ENCODE data around the gene TAF7.
A peak's percentile ranks its signal among the peaks of the same experiment; 100 is the strongest.

Gene TAF7

GRCh38 chr5:141320225-141321169 lies at the start of gene TAF7:
TSS of gene TAF7 (minus strand) at chr5:141320784. CDS start at chr5:141320044, 740 bp downstream.
- Histone ChIP-seq H3K36me3 (ENCODE audit: insufficient read depth, low read length) (peaks cover 39% of the 10 kb centered on the region), H3K4me3 (ENCODE audit: low read depth, low read length) (peak within 1 kb of the TSS; percentile 89), H3K79me2 (ENCODE audit: control insufficient read depth, insufficient read depth, low read length, unreplicated experiment) (peaks cover 37% of the 10 kb centered on the region)

GRCh38 chr5:141366016-141366896 lies 45.7 kb upstream of the TAF7 start:
- no peaks in the 10 kb centered on the region for H3K79me2 ChIP-seq (ENCODE audit: control insufficient read depth, insufficient read depth, low read length, unreplicated experiment)
- H3K4me3 ChIP-seq (ENCODE audit: low read depth, low read length), result no peak overlapping the region
- H3K4me1 ChIP-seq (ENCODE audit: control insufficient read depth, insufficient read depth, low read length, unreplicated experiment), result no peaks in the 10 kb centered on the region
- no peaks in the 10 kb centered on the region for H3K36me3 ChIP-seq (ENCODE audit: insufficient read depth, low read length)
- H3K27me3 ChIP-seq (ENCODE audit: insufficient read depth, low read length), result peaks cover 88% of the 10 kb centered on the region
- no peak overlapping the region for H2AFZ ChIP-seq (ENCODE audit: low read length, unreplicated experiment)
- H3K27ac ChIP-seq (ENCODE audit: low read depth, low read length), result no peak overlapping the region

More at GRCh38 chr5:141320225-141321169, at the start of gene TAF7:
- Histone ChIP-seq H3K4me1 (ENCODE audit: control insufficient read depth, insufficient read depth, low read length, unreplicated experiment) (no peaks in the 10 kb centered on the region), H2AFZ (ENCODE audit: low read length, unreplicated experiment) (peak within 1 kb of the TSS; percentile 79), H3K27me3 (ENCODE audit: insufficient read depth, low read length) (no peaks in the 10 kb centered on the region), H3K27ac (ENCODE audit: low read depth, low read length) (peak within 1 kb of the TSS; percentile 94)

GRCh38 chr5:141363952-141364660 lies 43.5 kb upstream of the TAF7 start, which contains the start of gene PCDHGA5:
TSS of gene PCDHGA5 (plus strand) at chr5:141364162. CDS start at chr5:141364331, 169 bp downstream.
- no peaks in the 10 kb centered on the region for H3K79me2 ChIP-seq (ENCODE audit: control insufficient read depth, insufficient read depth, low read length, unreplicated experiment)
- no peaks in the 10 kb centered on the region for H3K36me3 ChIP-seq (ENCODE audit: insufficient read depth, low read length)
- no peaks in the 10 kb centered on the region for H3K4me1 ChIP-seq (ENCODE audit: control insufficient read depth, insufficient read depth, low read length, unreplicated experiment)
- no peak within 1 kb of the TSS for H2AFZ ChIP-seq (ENCODE audit: low read length, unreplicated experiment)
- no peak within 1 kb of the TSS for H3K27ac ChIP-seq (ENCODE audit: low read depth, low read length)
- peaks cover 88% of the 10 kb centered on the region for H3K27me3 ChIP-seq (ENCODE audit: insufficient read depth, low read length)
- H3K4me3 ChIP-seq (ENCODE audit: low read depth, low read length), result peak within 1 kb of the TSS; percentile 48; the same call in 1 of the 2 replicates

GRCh38 chr5:141362719-141363118 lies 42.1 kb upstream of the TAF7 start:
- no peak overlapping the region for H3K27ac ChIP-seq (ENCODE audit: low read depth, low read length)
- no peaks in the 10 kb centered on the region for H3K4me1 ChIP-seq (ENCODE audit: control insufficient read depth, insufficient read depth, low read length, unreplicated experiment)
- no peak overlapping the region for H2AFZ ChIP-seq (ENCODE audit: low read length, unreplicated experiment)
- peaks cover 88% of the 10 kb centered on the region for H3K27me3 ChIP-seq (ENCODE audit: insufficient read depth, low read length)
- no peaks in the 10 kb centered on the region for H3K79me2 ChIP-seq (ENCODE audit: control insufficient read depth, insufficient read depth, low read length, unreplicated experiment)
- H3K36me3 ChIP-seq (ENCODE audit: insufficient read depth, low read length), result no peaks in the 10 kb centered on the region
- H3K4me3 ChIP-seq (ENCODE audit: low read depth, low read length), result no peak overlapping the region

GRCh38 chr5:141360685-141361084 lies 40.1 kb upstream of the TAF7 start:
- no peaks in the 10 kb centered on the region for H3K79me2 ChIP-seq (ENCODE audit: control insufficient read depth, insufficient read depth, low read length, unreplicated experiment)
- H3K4me3 ChIP-seq (ENCODE audit: low read depth, low read length), result no peak overlapping the region
- H3K27ac ChIP-seq (ENCODE audit: low read depth, low read length), result no peak overlapping the region
- H3K36me3 ChIP-seq (ENCODE audit: insufficient read depth, low read length), result no peaks in the 10 kb centered on the region
- H2AFZ ChIP-seq (ENCODE audit: low read length, unreplicated experiment), result no peak overlapping the region
- H3K4me1 ChIP-seq (ENCODE audit: control insufficient read depth, insufficient read depth, low read length, unreplicated experiment), result no peaks in the 10 kb centered on the region
- H3K27me3 ChIP-seq (ENCODE audit: insufficient read depth, low read length), result peaks cover 91% of the 10 kb centered on the region

GRCh38 chr5:141359790-141360426 lies 39.3 kb upstream of the TAF7 start, which contains the start of gene PCDHGB2:
TSS of gene PCDHGB2 (plus strand) at chr5:141359994. CDS start at chr5:141360136, 142 bp downstream.
- Histone ChIP-seq H3K36me3 (ENCODE audit: insufficient read depth, low read length) (no peaks in the 10 kb centered on the region), H3K4me1 (ENCODE audit: control insufficient read depth, insufficient read depth, low read length, unreplicated experiment) (no peaks in the 10 kb centered on the region), H3K27ac (ENCODE audit: low read depth, low read length) (no peak within 1 kb of the TSS), H3K4me3 (ENCODE audit: low read depth, low read length) (no peak within 1 kb of the TSS), H3K79me2 (ENCODE audit: control insufficient read depth, insufficient read depth, low read length, unreplicated experiment) (no peaks in the 10 kb centered on the region), H2AFZ (ENCODE audit: low read length, unreplicated experiment) (no peak within 1 kb of the TSS), H3K27me3 (ENCODE audit: insufficient read depth, low read length) (peaks cover 91% of the 10 kb centered on the region)

GRCh38 chr5:141356950-141357349 lies 36.4 kb upstream of the TAF7 start:
- Histone ChIP-seq H3K27ac (ENCODE audit: low read depth, low read length) (no peak overlapping the region), H3K79me2 (ENCODE audit: control insufficient read depth, insufficient read depth, low read length, unreplicated experiment) (no peaks in the 10 kb centered on the region), H3K36me3 (ENCODE audit: insufficient read depth, low read length) (no peaks in the 10 kb centered on the region), H2AFZ (ENCODE audit: low read length, unreplicated experiment) (no peak overlapping the region), H3K4me3 (ENCODE audit: low read depth, low read length) (no peak overlapping the region), H3K27me3 (ENCODE audit: insufficient read depth, low read length) (peaks cover 87% of the 10 kb centered on the region), H3K4me1 (ENCODE audit: control insufficient read depth, insufficient read depth, low read length, unreplicated experiment) (no peaks in the 10 kb centered on the region)

GRCh38 chr5:141356133-141356532 lies 35.5 kb upstream of the TAF7 start:
- Histone ChIP-seq H3K36me3 (ENCODE audit: insufficient read depth, low read length) (no peaks in the 10 kb centered on the region), H3K79me2 (ENCODE audit: control insufficient read depth, insufficient read depth, low read length, unreplicated experiment) (no peaks in the 10 kb centered on the region), H3K4me3 (ENCODE audit: low read depth, low read length) (peak overlapping the region; percentile 79; the same call in 1 of the 2 replicates), H3K4me1 (ENCODE audit: control insufficient read depth, insufficient read depth, low read length, unreplicated experiment) (no peaks in the 10 kb centered on the region), H3K27me3 (ENCODE audit: insufficient read depth, low read length) (peaks cover 89% of the 10 kb centered on the region), H3K27ac (ENCODE audit: low read depth, low read length) (no peak overlapping the region), H2AFZ (ENCODE audit: low read length, unreplicated experiment) (no peak overlapping the region)

GRCh38 chr5:141355641-141356040 lies 35.1 kb upstream of the TAF7 start:
- Histone ChIP-seq H3K27ac (ENCODE audit: low read depth, low read length) (no peak overlapping the region), H3K4me1 (ENCODE audit: control insufficient read depth, insufficient read depth, low read length, unreplicated experiment) (no peaks in the 10 kb centered on the region), H2AFZ (ENCODE audit: low read length, unreplicated experiment) (peak overlapping the region; percentile 90), H3K36me3 (ENCODE audit: insufficient read depth, low read length) (no peaks in the 10 kb centered on the region), H3K79me2 (ENCODE audit: control insufficient read depth, insufficient read depth, low read length, unreplicated experiment) (no peaks in the 10 kb centered on the region), H3K27me3 (ENCODE audit: insufficient read depth, low read length) (peaks cover 89% of the 10 kb centered on the region), H3K4me3 (ENCODE audit: low read depth, low read length) (peak overlapping the region; percentile 79)
